ENCODE measurements around the gene IDS.
A peak's percentile ranks its signal among the peaks of the same experiment; 100 is the strongest.
"Not testable (repeated sequence)": the region's sequence is repeated elsewhere in the genome, so short reads cannot be mapped to it uniquely, and the experiment has no call there.

Gene IDS

DNA sequence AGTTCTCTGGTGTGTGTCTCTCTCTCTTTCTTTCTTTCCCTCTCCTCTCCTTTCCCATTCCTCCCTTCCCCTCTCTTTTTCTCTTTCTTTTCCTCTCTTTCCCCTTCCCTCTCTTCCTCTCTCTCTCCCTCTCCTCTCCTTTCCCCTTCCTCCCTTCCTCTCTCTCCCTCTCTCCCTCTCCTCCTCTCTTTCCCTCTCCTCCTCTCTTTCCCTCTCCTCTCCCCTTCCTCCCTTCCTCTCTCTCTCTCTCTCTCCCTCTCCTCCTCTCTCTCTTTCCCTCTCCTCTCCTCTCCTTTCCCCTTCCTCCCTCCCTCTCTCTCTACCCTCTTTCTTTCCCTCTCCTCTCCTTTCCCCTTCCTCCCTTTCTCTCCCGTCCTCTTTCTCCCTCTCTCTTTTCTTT, 23.3 kb upstream of the IDS start:
- ATAC-seq: no peak

DNA sequence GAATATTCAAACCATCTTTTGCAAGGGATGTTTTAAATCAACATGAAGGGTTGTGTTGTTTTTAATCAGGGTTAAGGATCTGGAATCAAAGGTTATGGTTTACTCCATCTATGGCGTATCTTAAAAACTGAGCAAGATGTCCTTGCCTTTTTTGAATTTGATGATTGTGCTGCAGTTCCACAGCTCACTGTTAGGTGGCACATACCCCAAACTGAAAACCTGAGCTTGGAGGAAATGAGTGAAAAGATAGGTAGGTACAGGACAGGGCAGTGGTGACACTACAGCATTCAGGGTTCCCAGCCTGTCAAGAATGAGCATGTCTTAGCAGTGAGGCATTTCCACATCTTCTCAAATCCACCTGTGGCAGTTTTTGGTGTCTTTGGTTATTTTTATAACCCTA, 22.6 kb upstream of the IDS start:
- peak; percentile 58 for ATAC-seq
- TF ChIP-seq TOX (CRISPR knock-in tag; IDR thresholded peaks at IDR 0.05; ENCODE audit: borderline replicate concordance) (no peak), ZC3H10 (CRISPR knock-in tag; IDR thresholded peaks at IDR 0.05) (no peak), SNAI2 (CRISPR knock-in tag; IDR thresholded peaks at IDR 0.05) (no peak), ARNTL (CRISPR knock-in tag; IDR thresholded peaks at IDR 0.05; ENCODE audit: borderline replicate concordance, low read depth) (no peak), GLIS3 (CRISPR knock-in tag; IDR thresholded peaks at IDR 0.05) (no peak), RARB (CRISPR knock-in tag; IDR thresholded peaks at IDR 0.05) (no peak), ESRRG (CRISPR knock-in tag; IDR thresholded peaks at IDR 0.05) (no peak), ZNF565 (CRISPR knock-in tag; conservative IDR thresholded peaks at IDR 0.05; ENCODE audit: low read depth) (no peak), ZFP30 (CRISPR knock-in tag; IDR thresholded peaks at IDR 0.05) (no peak), TCF4 (CRISPR knock-in tag; IDR thresholded peaks at IDR 0.05; ENCODE audit: borderline replicate concordance) (no peak), ZNF70 (CRISPR knock-in tag; IDR thresholded peaks at IDR 0.05) (no peak), ZFP3 (CRISPR knock-in tag; IDR thresholded peaks at IDR 0.05) (no peak), BACH2 (CRISPR knock-in tag; IDR thresholded peaks at IDR 0.05; ENCODE audit: borderline replicate concordance) (no peak)
- TF ChIP-seq, protein P1, sequence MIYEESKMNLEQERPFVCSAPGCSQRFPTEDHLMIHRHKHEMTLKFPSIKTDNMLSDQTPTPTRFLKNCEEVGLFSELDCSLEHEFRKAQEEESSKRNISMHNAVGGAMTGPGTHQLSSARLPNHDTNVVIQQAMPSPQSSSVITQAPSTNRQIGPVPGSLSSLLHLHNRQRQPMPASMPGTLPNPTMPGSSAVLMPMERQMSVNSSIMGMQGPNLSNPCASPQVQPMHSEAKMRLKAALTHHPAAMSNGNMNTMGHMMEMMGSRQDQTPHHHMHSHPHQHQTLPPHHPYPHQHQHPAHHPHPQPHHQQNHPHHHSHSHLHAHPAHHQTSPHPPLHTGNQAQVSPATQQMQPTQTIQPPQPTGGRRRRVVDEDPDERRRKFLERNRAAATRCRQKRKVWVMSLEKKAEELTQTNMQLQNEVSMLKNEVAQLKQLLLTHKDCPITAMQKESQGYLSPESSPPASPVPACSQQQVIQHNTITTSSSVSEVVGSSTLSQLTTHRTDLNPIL (CRISPR knock-in tag; IDR thresholded peaks at IDR 0.05; ENCODE audit: low read depth): no peak
- TF ChIP-seq, protein P2, sequence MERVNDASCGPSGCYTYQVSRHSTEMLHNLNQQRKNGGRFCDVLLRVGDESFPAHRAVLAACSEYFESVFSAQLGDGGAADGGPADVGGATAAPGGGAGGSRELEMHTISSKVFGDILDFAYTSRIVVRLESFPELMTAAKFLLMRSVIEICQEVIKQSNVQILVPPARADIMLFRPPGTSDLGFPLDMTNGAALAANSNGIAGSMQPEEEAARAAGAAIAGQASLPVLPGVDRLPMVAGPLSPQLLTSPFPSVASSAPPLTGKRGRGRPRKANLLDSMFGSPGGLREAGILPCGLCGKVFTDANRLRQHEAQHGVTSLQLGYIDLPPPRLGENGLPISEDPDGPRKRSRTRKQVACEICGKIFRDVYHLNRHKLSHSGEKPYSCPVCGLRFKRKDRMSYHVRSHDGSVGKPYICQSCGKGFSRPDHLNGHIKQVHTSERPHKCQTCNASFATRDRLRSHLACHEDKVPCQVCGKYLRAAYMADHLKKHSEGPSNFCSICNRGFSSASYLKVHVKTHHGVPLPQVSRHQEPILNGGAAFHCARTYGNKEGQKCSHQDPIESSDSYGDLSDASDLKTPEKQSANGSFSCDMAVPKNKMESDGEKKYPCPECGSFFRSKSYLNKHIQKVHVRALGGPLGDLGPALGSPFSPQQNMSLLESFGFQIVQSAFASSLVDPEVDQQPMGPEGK (CRISPR knock-in tag; IDR thresholded peaks at IDR 0.05; ENCODE audit: borderline replicate concordance): no peak
- TF ChIP-seq, protein P3, sequence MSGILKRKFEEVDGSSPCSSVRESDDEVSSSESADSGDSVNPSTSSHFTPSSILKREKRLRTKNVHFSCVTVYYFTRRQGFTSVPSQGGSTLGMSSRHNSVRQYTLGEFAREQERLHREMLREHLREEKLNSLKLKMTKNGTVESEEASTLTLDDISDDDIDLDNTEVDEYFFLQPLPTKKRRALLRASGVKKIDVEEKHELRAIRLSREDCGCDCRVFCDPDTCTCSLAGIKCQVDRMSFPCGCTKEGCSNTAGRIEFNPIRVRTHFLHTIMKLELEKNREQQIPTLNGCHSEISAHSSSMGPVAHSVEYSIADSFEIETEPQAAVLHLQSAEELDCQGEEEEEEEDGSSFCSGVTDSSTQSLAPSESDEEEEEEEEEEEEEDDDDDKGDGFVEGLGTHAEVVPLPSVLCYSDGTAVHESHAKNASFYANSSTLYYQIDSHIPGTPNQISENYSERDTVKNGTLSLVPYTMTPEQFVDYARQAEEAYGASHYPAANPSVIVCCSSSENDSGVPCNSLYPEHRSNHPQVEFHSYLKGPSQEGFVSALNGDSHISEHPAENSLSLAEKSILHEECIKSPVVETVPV (CRISPR knock-in tag; IDR thresholded peaks at IDR 0.05): no peak

More for the DNA sequence above, 23.3 kb upstream of the IDS start:
- no peak for TF ChIP-seq ZNF565 (CRISPR knock-in tag; conservative IDR thresholded peaks at IDR 0.05; ENCODE audit: low read depth)
- TF ChIP-seq, protein P4, sequence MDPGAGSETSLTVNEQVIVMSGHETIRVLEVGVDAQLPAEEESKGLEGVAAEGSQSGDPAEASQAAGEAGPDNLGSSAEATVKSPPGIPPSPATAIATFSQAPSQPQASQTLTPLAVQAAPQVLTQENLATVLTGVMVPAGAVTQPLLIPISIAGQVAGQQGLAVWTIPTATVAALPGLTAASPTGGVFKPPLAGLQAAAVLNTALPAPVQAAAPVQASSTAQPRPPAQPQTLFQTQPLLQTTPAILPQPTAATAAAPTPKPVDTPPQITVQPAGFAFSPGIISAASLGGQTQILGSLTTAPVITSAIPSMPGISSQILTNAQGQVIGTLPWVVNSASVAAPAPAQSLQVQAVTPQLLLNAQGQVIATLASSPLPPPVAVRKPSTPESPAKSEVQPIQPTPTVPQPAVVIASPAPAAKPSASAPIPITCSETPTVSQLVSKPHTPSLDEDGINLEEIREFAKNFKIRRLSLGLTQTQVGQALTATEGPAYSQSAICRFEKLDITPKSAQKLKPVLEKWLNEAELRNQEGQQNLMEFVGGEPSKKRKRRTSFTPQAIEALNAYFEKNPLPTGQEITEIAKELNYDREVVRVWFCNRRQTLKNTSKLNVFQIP (CRISPR knock-in tag; IDR thresholded peaks at IDR 0.05; ENCODE audit: borderline replicate concordance, low read depth): no peak
- no peak for TF ChIP-seq ZNF70 (CRISPR knock-in tag; IDR thresholded peaks at IDR 0.05)
- no peak for TF ChIP-seq TCF4 (CRISPR knock-in tag; IDR thresholded peaks at IDR 0.05; ENCODE audit: borderline replicate concordance)
- TF ChIP-seq SNAI2 (CRISPR knock-in tag; IDR thresholded peaks at IDR 0.05): no peak
- no peak for TF ChIP-seq ARNTL (CRISPR knock-in tag; IDR thresholded peaks at IDR 0.05; ENCODE audit: borderline replicate concordance, low read depth)
- no peak for TF ChIP-seq ZFP3 (CRISPR knock-in tag; IDR thresholded peaks at IDR 0.05)
- no peak for TF ChIP-seq CSDC2 (CRISPR knock-in tag; IDR thresholded peaks at IDR 0.05)
- TF ChIP-seq, protein P3 (CRISPR knock-in tag; IDR thresholded peaks at IDR 0.05): no peak
- TF ChIP-seq ESRRG (CRISPR knock-in tag; IDR thresholded peaks at IDR 0.05): no peak
- no peak for TF ChIP-seq RARB (CRISPR knock-in tag; IDR thresholded peaks at IDR 0.05)

DNA sequence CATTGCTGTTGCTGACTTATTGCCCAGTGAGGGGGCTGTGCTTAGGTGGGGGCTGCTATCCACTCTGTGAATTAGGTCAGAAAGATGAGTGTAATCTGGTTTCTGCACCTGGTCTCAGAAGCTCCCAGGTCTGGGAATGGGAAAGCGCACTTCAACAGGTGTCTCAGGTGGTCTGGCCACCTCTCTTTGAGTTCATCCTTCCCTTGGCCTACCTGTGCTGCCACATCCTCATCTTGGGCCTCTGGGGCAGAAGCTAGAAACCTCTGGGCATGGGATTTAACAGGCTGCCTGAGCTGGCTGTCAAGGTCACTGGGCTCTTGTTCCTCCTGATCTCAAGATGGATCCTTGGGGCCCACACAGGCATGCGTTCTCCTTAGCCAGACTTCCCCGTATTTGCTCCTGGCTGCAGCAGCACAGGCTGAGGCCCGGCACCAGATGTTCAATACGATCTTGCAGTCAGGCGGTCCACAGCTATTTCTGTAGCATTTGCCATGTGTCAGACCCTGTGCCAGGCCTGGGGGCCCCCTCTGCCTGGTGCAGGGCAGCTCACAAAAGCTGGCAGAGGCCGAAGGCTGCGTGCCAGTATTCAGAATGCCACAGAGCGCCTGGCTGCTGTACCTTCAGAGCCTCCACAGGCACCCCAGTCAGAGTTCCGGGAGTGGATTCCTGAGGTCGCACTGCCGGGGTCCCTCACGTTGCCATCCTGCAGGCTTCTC, 21.4 kb upstream of the IDS start:
- not testable (repeated sequence) for ATAC-seq

DNA sequence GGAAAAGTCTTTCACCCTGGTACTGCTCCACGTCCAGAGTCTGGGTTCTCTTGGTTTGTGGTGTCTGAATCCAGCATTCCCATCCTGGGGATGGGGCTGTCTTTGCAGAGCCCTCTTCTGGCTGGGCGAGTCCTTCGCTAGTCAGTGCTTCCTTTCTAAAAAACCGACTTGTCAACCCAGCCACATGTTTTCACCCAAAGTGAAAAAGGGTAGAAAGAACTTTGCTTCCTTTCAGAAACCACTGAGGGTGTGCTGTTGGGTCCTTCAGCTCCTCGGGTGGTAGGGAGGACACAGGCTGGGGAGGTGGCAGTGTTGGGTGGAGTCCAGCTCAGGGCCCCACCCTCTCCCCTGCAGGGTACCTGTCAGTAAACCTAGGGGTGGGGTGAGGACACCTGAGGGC, 20.8 kb upstream of the IDS start:
- peak; percentile 4; the same call in 1 of the 3 replicates for ATAC-seq

DNA sequence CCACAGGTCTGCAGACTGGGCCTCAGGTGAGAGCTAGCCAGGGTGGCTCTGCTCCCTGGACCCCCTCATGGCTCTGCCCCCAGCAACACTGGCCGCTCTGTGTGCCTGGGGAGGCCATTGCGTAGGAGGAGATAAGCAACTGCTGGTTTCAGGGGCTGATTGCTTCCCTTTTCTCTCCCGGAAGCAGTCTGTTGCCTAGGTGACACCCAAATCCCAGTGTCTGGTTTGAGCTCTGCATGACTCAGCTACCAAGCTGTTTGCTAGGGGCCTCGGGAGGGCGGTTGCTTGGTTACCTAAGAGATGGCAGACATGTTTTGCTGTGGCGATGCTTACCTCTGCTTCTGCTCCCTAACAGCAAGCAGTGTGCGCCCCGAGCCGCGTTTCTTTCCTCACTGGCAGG, 20.3 kb upstream of the IDS start:
- peak; percentile 91 for ATAC-seq
